HG02970 (cell line): Measurements from ENCODE around the gene STAMBPL1.
"Not testable (repeated sequence)": the region's sequence is repeated elsewhere in the genome, so short reads cannot be mapped to it uniquely, and the experiment has no call there.

Experiments
- ATAC-seq: cut with Tn5 transposase; IDR thresholded peaks from one replicate; pipeline ENCODE4 v1.9.1; 2021; ENCODE audit warnings: mild to moderate bottlenecking, moderate library complexity, moderate number of reproducible peaks; ENCODE audit not compliant: unreplicated experiment, low FRiP score

STAMBPL1 gene

DNA sequence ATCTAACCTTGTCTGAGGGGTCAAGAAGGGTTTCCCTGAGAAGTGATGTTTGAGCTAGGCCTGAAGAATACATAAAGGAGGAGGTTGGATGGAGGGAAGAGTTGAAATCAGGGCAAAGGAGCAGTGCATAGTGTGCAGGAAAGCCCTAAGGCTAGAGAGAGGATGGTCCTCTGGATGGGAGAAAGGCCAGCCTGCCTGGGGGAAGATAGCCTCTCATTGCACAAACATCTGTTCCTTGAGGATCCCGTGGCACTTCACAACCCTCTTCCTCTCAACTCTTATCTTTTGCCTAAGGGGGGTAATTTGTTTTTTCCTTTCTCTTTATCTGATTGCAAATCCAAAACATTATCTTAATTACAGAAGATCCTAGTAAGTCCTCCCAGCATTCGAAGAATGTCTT lies 35.7 kb downstream of the STAMBPL1 start:
- no peak for ATAC-seq

DNA sequence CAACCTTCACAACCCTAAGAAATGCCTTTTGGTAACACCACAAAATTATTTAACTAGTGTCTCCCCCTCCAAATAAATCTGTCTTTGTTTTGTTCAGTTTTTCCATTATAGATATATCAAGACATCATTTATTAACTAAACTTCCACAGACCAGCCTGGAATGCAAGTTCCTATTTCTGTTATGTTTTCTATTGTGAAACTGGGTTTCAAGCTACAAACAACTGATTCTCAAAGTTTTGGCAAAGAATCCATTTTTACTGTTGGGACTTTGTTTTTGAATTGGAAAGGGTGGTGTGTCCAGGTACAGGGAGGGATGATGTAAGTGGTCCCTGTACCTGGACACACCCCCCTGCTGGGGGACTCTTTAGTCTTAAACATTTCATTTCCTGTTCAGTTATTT lies 36.2 kb downstream of the STAMBPL1 start:
- ATAC-seq: no peak

DNA sequence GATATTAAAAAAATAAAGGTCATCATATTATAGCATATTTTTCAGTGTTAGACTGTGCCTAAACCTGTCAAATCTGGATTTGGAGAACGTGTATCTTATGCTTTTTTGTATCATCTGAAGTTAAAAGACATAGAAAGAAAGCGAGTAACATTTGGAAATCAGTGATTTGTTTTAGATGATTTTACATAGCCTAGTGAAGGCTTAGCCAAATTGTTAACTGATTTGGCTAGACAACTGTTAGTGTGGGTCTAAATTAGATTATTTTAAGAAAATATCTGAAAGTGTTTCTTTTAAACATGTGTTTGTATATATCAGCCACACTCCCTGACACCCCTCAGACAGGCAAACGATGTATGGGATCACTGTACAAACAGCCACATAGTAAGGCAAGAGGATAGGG lies 36.9 kb downstream of the STAMBPL1 start:
- no peak for ATAC-seq

DNA sequence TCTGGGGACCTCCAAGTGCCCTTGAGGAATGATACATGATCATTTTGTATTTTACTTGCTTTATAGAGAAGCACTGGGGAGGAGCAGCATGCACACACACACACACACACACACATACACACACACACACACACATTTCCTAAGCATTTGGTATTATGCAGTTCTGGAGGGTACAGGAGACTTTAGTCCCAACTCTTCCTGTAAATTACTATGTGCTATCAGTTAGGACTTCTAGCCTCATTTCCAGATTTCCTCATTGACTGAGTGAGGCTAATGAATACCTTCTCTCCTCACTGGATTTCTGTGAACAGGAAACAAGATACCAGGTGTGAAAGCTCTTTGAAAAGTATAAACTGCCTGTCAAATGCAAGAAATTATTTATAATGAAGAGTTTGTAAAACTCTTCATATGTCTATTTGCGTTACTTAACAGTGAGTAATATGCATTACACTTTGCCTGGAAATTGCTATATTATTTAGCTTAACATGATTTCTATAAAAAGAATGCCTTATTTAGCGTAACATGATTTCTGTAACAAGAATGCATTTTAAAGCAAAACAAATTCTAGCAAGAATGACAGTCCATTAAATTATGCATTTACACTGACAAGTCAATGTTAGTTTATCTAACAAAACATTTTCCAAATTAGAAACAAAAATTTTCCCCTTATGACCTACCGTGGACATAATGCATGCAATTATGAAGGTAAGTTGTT lies 38.3 kb downstream of the STAMBPL1 start:
- ATAC-seq: no peak

DNA sequence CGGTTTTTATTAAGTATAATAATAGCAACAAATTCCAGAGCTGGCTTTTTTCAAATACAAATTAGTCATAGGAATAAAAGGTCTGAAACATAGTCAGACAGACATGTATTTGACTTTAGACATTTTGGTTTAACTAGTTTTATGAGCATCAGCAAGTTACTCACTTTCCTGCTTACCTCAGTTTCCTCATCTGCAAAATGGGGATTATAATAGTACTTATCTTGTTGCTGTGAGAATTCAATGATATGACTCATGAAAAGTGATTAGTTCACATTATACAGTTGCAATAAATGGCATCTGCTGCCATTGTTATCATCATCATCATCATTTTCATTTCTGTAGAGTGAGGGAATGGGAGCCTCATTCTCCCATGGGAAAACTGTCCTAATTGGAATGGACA lies 39.0 kb downstream of the STAMBPL1 start:
- no peak for ATAC-seq

DNA sequence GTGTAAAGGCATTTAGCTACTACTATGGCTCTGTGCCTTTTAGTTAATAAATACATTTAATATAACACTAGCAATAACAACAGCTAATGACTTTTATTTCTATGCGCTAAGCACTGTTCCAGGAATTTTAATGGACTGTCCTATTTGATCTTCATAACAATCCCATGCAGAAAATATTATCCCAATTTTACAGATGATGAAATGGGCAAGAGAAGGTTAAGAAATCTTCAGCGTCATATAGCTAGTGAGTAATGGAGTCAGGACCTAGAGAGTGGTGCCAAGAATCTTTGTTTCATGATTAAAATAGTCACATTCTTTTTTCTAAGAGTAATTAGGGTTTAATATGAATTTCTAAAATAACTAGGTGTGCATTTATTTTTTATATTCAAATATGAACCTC lies 40.2 kb downstream of the STAMBPL1 start:
- ATAC-seq: no peak

DNA sequence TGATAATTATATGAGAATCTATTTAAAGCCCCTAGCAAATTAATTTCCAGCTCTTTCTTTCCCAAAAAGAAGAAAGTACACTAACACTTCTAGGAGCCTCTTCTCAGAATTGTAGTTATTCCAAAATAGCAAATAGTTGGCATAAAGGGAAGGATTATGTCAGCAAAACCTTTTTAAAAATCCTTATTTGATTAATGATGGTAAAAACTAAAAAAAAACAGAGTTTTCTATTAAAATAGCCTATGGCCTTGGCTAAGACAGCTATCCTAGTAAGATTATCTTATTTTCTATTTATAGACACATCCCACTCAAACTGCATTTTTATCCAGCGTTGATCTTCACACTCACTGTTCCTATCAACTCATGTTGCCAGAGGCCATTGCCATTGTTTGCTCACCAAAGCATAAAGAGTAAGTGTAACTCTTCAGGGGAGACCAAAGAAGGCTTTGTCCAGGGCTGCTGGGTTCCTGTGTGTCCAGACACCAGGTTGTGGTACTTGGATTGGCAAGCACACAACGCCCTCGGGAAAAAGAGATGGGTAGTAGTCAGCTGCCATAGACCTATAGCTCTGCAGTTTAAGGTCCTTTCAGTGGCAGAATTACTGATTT lies 41.0 kb downstream of the STAMBPL1 start:
- no peak for ATAC-seq

DNA sequence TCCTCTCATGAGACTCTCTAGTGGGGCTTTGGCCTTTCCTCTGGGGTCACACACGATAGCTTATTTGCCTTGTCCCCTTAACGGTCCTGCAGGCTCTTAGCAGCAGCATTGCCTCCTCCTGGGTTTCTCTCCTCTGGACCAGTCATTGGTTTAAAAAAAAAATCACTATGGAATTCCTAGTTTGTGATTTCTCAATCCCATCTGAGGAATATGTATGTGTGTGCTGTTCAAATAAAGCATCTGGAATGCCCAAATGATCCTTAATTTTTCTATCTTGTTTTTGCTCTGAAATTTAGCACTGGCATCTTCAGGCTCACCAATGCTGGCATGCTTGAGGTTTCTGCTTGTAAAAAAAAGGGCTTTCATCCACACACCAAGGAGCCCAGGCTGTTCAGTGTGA lies 42.0 kb downstream of the STAMBPL1 start:
- no peak for ATAC-seq

DNA sequence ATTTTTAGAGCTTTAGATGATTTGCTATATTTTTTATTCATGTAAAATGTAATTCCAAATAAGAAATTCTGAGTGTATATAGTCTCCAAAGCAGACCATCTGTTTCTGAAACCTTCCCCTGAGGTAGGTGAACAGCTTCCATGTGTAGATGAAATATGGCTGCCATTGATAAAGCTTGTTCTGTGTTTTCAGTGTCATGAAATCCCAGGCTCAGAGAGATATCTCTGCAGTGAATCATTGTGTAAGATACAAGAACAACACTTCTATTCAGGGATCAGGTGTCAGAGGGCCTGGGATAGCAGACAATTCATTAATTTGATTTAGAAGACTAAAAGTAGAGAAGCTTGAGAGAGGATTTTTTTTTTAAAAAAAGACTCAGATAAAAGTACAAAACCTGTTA lies 43.5 kb downstream of the STAMBPL1 start:
- no peak for ATAC-seq

DNA sequence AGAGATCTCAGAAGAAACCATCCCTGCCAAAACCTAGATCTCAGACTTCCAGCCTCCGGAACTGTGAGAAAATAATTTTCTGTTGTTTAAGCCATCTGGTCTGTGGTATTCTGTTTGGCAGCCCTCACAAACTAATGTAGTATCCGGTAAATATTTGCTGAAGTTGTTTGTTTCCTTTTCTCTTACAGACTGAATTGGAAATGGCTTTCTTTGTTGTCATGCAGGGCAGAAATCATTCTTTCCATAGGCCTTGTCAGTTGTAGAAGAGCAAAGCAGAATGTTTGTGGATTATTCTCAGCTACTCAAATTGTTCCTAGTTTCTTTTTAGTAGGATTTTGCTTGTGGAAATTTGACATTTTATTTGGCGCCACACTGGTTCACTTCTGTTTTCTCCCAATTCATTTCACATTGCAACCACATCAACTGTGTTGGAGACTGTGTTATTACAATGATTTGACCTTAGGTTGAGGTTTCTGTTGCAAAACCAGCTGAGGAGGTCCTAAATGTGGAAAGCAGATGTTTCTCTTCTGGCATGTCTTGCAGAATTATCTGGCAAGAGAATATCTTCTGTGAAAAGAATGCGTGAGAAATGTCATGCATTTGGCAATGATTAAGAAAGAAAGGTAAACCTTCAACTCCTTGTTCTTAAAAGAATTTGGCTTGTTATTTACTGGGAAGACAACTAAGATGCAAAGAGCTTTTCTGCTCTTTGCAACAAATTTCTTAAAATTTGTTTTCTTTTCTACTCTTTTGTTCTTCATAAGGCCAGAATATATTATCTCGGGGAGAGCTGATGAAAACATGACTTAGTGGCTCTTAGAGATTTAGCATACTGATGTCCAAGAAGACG lies 46.7 kb downstream of the STAMBPL1 start:
- ATAC-seq: no peak

DNA sequence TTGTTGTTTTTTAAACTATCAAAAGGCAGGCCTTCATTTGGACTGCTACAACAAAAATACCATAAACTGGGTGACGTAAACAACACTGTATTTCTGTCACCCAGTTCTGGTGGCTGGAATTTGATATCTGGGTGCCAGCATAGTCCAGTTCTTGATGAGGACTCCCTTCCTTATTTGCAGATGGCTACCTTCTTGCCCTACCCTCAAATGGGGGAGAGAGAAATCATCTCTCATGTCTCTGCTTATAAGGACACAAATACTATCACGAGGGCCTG lies 47.3 kb downstream of the STAMBPL1 start:
- no peak for ATAC-seq

DNA sequence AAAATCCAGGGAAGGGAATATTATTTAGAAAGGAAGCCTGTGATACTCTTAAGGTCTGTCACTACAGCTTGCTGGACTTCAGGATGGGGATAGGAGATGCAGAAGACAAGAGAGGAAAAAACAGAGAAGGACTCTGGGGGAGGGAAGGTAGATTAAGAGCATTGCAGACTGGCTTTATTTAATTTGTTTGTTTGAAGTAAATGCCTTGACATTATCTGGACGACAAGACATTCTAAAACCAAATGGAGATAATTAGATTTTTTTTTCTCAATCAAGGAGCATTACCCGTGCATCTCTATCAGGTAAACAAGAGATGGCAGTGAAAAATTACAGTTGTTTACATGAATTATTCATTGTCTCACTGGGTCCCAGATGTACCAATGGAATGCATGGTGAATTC lies 48.2 kb downstream of the STAMBPL1 start:
- no peak for ATAC-seq

DNA sequence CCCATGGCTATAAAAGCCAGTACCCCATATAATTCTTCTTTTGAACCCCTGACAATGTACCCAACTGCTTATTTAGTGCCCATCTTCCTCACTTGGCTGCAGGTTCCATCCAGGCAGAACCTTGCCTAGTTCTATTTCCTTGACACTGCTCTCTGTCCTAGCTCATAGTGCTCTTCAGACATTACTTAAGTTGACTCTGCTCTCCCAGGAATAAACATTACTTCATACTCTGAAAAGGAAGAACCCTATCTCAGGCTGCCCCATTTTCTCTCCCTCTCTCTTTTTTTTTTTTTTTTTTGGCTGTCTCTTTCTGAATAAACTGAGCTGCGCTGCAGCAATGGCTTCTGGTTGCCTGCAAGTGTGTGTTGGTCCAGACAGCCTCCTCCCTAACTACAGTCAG lies 51.5 kb downstream of the STAMBPL1 start:
- no peak for ATAC-seq

DNA sequence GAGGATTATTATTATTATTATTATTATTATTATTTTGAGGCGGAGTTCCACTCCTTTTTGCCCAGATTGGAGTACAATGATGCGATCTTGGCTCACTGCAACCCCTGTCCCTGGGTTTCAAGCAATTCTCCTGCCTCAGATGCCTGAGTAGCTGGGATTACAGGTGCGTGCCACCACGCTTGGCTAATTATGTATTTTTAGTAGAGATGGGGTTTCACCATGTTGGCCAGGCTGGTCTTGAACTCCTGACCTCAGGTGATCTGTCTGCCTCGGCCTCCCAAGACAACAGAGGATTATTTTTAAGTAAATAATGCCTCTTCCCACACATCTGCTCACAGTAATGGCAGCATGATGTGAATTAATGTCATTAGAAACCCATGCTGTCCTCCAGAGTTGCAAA lies 52.0 kb downstream of the STAMBPL1 start:
- ATAC-seq: not testable (repeated sequence)

DNA sequence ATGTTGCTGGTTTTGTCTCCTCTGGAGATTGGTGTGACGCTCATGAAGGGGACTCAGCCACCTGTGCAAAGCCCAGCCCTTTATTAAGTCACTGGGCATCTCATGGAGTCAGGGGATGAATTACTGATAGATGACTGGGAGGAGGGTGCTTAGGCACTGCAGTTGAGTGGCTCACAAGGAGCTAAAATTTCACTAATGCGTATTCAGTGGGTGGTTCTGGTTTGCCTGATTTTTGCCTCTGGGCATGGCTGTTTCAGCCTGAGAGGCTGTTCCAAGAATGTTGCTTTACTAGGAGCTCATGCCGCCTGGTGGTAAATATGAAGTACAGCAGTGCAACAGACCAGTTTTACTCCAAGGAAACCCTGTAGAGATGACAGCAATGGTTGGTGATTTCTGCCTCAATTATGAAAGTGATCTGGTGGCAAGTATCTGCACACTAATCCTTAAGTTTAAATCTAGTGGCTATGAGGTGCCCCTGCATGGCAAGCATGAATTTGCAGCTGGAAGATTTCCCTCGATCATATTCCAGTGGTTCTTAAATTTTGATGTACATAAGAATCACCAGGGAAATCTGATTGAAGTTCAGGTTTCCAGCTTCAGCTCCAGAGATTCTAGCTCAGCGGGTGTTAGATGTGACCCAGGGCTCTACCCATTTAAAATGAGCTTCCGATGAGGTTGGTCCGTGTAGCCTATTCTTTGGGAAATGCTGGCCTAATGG lies 52.7 kb downstream of the STAMBPL1 start:
- no peak for ATAC-seq

DNA sequence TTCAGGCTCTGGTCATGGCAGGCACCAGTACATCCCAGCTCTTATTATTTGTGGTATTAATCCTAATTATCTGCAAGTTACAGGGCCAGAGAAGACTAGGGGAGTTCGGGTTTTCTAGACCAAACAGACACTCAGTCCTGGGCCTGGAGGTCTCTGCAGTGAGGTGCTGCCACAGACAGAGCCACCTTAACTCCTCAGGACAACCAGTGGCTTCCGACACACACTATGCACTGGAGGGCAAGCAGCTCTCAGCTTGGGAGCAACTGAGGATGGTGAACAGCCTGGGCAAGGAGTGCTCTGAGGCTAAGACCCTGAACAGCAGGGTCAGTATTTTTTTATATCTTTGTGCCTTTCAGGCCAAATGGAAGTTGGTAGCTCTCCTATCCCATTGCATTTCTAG lies 53.5 kb downstream of the STAMBPL1 start:
- ATAC-seq: no peak

DNA sequence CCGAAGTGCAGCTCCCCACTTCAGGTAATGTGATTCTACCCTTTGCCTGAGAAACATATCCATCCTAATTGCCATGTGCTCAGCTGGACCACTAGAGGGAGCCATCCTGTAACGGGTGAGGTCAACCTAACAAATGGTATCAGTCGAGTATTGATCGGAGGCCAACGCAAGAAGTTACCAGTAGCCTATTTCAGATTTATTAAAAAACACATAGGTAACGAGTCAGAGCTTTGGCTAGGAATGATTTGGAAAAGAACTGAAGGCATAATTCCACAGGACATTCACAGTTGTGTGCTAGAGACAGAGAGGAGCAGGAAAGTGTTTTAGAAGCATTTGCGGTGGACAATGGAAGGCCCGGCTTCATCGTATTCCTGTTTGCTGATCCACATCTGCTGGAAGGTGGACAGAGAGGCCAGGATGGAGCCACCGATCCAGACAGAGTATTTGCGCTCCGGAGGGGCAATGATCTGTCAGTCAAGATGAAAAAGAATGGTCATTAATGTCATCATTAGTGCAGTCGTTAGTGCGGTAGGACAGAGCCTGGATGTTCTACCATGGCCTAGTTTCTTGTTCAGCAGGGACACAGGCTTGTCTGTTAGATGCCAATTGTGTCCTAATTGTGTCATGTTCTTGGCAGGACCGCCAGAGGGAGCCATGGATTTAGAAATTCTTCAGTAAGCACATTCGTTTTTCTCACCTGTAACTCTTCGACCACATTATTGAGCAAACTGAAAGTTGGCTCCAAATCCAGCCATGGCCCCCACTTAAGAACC lies 55.0 kb downstream of the STAMBPL1 start:
- ATAC-seq: no peak

DNA sequence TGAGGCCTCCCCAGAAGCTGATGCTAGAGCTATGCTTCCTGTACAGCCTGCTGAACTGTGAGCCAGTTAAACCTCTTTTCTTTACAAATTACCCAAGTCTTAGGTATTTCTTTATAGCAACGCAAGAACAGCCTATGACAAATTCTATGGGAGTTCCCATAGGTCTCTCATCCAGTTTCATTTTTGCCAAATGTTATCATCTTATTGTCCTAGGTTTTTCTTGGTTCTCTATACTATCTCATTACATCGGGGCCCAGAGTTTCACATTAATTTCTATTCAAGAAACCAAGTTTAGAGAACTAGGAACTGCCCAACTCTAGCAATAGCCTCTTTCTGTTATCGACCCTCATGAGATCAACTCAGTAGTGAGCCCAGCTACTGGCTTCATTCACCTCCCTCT lies 56.6 kb downstream of the STAMBPL1 start:
- ATAC-seq: no peak

DNA sequence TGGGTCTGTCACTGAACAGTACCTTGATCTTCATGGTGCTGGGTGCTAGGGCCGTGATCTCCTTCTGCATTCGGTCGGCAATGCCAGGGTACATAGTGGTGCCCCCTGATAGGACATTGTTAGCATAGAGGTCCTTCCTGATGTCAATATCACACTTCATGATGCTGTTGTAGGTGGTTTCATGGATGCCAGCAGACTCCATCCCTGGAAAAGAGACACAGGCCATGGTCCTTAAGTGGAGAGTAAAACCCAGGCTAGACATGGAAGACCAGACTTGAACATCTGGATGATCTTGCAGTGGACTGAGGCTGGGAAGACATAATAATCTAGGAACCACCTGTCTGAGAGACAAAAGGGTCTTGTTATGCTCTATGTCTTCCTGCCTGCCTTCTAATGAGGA lies 58.0 kb downstream of the STAMBPL1 start:
- no peak for ATAC-seq

DNA sequence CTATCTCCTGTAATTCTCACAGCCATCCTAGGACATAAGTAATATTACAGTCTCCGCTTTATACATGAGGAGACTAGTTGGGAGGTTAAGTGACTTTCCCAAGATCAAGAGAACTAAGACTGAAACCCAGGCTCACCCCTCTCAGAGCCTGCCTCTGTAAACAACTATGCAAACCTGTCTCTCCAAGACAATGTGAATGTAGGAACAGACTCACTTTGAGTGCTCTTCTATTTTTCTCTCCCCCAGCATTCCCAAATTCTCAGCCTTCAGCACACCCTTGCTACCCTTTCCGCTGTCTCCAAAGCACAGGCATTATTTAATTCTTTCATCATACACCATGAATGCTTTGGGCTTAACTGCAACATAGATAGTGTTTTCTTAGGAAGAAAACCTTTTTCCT lies 58.9 kb downstream of the STAMBPL1 start:
- ATAC-seq: no peak

DNA sequence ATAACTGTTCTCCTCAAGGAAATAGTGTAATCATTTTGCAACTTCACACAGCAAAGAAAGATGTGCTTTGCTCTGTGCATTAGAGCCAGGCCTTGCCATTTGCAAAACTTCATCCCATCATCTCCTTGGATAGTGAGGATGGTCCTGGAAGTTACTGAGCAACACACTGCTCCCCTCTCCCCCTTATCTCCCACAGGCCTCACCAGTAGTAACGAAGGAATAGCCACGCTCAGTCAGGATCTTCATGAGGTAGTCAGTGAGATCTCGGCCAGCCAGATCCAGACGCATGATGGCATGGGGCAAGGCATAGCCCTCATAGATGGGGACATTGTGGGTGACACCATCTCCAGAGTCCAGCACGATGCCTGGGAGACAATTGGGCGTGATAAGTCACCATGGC lies 61.0 kb downstream of the STAMBPL1 start:
- ATAC-seq: no peak
